Epidermal melanocyte (primary cell): ENCODE results near the gene RELN.

Source experiments
- DNase-seq: peaks from one replicate; pipeline ENCODE4 v3.0.0; 2011; ENCODE audit warnings: low spot score; ENCODE audit not compliant: insufficient read length

The RELN gene

DNA sequence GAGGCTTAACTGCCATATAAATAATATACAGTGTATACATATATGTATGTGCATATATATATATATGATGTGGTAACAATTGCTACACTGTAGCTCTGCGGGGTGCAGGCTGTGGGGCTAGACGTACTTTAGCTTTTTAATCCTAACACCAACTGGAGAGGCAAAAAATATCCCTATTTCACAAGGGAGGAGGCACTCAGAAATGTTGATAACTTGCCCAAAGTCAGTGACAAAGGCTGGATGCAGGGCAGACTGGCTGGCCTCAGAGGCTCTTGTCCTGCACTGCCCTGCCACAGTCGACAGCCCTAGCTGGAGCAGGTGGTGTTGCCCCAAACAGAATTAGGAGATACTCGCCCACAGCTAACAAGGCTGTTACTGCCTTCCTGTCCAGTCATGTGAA lies 1.5 kb upstream of the RELN start:
- DNase-seq, result no peak

DNA sequence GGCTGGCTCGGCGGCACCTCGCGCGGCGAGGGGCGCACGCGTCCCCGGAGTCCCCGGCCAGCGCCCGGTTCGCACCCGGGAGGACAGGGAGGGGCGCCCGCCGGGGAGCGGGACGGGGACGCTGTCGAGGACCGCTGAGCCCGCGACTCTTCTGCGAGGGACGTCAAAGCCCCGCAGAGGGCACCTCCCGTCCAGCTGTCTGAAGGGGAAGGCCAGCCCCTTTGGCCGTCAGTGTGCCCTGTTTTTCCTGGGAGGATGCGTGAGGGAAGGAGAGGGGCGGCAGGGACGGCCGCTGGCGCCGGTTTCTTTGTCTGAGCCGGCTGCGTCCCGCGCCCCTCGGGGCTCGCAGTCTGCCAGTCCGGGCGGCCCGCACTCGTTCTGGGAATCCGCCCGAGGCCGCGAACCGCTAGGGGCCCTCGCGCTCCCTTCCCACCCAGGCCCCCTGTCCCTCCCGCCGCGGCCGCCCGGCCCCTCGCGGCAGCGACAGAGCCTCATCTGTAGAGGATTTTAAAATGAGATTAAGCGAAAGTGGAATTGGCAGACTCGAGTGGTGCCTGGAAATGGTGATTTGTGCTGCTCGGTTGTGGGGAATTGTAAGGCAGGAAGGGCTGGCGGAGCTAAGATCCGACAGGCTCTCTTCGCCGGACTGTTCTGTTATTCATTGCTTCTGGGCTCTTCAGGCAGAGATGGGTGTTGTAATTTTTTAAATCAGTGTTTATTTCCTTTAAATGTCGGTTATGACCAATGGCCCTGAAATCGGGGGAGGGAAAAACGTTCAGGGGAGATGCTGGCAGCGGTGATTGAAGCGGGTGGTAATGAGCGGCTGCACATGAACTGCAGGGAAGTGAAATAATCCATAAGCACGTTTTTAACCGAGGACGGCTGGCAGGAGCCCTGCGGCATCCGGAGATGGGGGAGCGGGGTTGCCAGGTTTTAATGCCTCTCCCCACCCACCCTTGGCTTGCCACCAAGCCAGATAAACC lies 618 bp upstream of the RELN start:
- no peak for DNase-seq

DNA sequence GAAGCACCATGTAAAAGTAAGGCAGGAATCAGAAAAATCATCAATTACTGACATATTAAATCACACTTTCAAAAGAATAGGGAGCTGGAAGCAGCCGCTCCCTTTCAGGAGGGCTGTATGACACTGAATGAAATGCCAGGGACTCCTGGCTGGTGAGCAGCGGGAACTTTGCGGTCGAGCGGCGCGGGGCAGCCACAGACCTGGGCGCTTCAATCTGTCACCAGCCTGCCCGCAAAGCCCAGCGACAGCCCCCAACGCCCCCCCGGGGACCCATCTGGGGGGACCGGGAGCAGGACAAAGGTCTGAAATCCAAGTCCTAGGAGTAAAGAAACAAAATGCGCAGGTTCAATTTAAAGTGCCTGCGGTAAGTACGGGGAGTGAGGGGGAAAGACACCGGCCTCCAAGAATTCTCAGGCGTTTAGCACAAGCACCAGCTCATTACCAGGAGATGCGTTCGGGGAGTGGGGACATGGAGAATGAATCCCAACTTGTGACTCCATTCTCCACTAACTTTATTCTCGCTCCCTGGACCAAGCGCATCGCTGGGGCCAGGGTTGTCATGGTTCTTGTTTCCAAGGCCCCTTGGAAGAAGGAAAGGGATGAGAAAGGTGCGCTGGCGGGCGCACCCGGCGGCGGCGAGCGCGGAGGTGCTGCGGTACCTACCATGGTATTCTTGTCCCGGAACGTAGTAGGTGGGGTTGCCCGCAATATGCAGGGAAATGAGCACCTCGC lies 824 bp downstream of the RELN start:
- no peak for DNase-seq

DNA sequence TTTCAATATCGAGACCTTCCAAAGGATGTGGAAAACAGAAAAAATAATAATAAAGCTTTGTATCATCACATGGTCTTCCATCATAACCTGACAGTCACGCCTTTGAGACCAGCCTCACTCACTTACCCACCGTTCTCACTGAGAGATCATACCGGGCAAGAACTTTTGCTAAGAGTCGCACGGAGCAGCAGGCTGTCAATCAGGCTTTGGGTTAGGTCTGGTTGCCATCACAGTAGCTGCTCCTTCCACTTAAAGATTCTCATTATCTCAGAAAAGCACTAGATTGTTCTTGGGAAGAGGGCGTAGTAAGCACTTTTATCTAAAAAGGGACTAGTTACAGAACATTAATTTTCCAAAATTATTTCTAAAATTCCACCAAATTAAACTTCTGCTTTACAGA lies 2.0 kb downstream of the RELN start:
- no peak for DNase-seq

DNA sequence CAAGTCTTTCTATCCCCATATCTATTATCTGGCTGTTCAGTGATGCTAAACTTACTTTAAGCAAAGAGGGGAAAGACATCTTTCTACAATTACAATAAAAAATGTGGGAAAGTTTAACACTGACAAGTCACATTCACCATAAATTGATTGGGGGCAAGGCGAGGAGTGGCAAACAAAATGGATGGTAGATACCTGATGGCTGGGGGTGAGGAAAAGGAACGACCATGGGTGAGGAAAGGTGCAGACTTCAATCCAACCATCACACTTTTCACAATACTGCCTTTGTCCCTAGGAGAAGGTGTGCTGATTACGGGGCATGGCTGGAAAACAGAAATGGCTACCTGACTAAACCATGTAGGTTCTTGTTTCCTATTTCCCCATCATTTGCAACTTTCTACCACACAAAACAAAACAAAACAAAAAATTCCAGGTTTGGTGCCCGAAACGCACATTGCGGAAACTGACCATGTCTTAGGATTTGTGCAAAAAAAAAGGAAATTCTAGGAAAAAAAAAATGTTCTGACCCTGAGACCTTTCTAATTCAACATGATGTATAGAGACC lies 3.8 kb downstream of the RELN start:
- no peak for DNase-seq

DNA sequence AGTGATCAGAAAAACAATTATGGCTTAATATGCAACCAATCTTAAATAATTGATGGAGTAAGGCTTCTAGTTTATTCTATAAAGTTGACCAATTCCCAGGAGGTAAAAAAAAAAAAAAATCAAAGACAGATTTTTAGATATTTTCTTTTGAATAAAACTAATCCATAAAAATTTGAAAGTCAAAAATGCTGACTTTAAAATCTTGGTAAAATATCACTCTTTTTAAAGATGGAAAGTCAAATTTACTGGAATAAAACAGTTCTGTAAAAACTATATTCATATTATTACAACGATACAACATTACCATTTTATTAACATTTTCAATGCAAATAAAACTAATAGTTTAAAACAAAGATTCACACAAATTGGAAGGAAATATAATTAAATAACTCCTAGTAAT lies 5.4 kb downstream of the RELN start:
- no peak for DNase-seq

DNA sequence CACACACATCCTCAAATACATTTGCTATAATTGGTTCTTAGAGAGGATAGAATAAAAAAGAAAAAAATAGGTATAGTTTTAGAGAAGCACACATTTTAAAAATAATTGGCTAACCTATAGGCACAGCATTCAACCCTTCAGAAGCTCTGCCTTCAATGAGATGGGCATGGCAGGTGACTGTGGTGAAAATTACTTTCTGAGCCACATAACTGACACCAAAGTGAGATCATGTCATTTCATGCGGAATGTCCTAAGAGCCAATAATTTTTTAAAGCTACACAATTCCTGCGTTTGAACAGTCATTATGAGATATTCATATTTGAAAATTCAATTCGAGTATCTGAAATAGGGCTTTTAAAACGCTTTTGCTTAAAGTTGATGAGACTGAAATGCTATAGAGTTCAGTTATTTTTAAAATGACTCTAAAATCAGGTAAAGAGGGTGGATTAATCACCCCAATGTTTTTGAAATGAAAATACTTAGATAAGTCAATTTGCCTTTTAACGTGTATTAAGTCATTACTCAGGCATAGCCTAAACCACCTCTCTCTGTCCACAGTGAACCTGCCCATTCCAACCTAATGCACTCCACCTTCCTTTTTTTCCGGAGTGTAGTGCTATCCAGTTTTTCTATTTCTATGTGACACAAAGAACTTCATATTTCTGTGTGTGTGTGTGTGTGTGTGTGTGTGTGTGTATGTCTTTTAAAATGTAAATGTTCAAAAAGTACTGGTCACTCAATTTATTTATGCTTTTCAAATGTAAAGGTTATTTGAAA lies 6.1 kb downstream of the RELN start:
- no peak for DNase-seq

DNA sequence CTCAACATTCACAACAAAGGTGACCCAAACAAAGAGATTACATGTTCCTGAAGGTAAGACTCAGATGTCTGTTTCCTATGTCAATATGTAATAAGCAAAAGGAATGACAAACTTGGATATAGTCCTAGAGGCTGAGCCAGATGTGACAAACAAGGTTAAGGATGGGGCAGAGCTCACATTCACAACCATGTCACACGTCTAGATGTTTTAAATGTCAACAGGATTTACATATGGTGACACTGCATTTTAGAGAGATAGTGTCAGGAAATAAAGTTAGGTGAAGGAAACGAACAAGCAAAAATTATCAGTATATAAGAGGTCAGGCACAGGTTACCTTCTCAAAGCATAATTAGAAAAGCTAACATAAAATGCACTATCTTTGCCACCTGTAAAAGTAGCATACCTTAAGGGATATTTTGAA lies 8.4 kb downstream of the RELN start:
- DNase-seq, result no peak

DNA sequence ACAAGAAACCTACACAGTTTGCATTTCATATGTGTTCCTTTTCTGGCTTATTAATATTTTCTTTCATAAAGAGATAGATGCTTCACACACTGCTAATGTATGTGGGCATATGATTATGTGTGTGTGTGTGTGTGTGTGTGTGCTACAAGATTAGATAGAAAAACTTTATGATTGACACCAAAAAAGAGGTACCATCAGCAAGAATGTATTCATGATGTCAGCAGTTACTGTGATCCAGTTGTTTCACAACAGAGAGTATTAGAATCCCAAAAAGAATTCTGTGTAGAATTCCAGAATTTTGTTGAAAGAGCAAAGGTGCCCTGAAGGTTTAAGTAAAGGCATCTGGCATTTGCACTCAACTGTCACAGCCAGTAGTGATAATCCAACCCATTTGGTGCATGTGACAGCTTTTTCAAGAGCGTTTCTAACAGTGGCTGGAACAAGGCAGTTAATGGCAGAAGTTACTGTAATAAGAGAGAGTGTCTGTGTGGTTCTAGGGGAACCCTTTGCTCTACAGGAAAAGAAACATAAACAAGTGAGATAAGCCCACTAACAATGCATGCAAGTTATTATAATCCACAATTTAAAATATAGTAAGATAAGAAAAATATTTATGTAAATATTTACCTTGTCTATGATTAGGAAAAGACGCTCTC lies 16.6 kb downstream of the RELN start:
- no peak for DNase-seq

DNA sequence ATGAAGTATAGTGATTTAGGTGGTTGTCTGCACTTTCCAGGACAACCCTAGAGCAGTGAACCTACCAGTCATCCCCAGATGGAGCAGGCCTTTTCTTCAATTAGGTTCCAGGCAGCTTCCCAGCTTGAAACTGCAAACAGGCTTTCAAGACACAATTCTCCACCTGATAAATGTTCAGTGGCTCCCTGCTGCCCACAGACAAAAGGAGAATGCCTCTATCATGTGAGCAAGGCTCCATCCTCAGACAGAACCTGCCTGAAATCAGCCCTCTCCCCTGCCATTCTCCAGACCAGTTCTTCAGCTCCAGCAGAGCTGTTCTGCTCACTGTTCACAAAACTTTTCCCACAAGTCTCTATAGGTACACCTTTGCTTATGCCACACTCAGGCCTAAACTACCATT lies 22.1 kb downstream of the RELN start:
- DNase-seq, result no peak

DNA sequence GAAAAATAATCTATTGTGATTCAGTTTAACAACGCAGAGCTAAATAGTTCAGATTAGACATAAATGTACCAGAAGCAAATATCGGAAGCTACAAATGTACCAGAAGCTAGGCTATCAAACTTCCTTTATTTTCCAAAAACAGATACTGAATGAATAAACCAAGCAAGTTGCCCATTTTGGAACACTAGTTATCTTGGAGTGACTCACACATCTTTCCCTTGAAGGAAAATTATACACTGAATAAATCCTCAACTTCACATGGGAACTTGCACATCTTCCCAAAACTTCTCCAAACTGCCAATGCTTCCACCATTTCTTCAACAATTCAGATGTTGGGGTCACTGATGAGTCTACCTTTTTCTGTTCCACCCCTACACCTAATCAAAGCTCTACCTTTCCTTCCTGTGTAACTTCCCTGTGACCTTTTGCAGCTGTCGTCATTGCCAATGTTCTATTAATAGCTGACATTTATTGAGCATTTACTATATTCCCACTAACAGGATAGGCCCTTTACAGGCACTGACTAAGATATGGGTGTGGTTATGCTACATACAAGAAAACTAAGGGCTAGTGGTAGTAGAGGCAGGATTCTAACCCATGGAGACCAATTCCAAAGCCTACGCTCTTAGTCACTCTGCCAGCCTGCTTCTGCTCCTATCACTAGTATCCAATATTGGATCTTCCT lies 22.7 kb downstream of the RELN start:
- DNase-seq, result no peak

DNA sequence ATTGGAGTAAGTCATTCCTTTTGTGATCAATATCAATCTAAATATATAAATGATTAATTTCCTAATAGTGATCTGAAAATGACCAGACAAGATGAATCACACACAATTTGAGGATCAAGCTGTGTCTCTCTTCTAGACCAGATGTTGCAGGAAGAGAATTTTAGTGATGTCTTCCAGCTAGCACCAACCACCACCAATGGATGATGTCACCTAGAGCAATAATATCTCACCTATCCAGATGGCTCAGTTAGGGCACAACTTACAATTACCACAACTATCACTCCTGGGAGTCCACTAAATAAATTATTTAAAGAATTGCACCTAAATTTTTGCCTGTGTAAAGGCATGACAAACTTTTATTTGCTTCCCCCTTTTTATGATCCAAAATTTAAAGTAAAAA lies 25.2 kb downstream of the RELN start:
- DNase-seq, result no peak

DNA sequence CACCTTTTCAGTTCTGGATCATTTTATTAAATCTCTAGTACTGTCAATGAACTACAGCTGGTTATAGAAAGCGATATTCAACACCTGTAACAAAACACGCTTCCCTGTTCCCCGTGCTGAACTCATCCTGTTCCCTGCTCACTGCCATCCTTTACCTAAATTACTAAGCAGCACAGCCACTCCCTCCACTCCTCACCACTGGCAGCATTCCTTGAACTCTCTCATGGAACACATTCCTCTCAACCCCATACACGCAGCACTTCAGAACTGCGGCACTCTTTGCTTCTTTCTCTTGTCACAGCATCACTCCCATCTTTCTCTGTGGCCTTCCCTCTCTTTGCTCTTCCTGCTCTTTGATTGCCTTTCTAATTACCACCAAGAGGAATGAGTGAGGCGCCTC lies 27.4 kb downstream of the RELN start:
- DNase-seq, result no peak

DNA sequence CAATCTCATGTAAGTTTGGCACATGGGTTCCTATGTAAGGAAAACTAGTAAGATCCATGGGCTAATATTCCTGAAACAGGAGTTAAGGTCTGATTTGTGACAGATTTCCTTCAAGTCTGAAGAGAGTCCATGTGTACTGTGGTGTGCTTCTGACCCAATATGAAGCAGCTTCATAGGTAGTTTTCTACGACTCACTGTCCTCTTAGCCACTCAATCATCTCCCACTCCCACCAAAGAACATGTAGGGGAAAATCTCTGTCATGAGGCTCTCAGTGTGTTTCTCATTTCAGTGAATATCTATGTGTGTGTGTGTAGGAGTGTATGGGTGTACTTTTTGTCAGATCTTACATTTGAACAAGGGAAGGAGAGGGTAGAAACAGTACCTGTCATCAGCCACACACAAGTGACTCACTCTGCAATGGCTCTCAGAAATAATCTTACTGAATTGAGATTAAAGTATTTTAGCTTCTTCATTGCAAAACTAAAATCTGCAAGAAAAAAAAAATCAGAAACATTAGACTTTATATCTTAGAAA lies 31.1 kb downstream of the RELN start:
- DNase-seq, result no peak

DNA sequence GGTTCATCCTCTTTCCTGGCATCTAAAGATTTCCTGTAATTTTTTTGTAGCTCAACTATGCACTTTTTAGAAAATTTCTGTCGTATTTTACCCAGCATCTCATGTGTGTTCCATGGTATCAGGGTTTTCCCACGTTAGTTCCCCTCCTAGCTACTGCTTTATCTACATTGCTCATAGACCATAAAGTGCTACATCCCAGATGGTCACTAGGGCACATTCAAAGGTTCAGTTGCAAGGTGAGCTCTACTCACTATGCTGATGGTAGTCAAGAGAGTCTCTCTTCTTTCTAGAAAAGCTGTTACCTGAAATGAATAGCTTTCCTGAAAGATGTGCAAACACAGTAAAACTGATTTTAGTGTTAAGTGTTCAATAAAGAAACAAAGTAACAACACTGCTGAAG lies 33.5 kb downstream of the RELN start:
- DNase-seq, result no peak

DNA sequence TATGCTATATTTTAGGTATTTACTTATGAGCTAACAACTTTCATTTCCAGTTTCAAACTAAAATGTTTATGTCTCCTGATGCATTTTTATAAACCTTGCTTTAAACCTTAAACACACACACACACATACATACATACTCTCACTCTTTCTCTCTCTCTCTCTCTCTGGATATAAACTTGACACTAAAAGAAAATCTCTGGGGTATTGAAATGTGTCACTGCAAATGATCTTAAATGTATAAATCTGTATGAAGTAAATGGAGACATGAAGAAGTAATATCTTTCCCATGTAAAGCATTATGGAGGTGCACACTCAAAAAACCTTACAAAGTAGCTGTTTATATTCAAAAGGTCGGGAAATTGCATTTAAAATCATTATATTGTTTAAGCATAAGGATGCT lies 37.0 kb downstream of the RELN start:
- no peak for DNase-seq

DNA sequence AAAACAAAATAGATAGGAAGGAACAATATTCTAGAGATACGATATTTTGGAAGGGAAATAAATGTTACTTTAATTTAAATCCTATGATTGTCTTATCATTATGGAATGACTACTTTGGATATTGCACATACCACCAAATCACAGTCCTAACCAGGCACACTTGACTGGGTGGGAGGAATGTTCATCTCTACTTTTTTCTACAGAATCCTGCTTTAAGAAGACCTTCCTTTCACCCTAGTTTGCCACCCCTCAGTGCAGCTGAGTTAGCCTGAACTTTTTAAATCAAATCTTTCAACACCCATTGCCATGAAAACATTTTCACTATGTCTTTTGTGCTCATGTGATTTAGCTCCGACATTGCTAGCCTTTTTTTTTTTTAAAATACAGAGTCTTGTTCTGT lies 38.1 kb downstream of the RELN start:
- DNase-seq, result no peak

DNA sequence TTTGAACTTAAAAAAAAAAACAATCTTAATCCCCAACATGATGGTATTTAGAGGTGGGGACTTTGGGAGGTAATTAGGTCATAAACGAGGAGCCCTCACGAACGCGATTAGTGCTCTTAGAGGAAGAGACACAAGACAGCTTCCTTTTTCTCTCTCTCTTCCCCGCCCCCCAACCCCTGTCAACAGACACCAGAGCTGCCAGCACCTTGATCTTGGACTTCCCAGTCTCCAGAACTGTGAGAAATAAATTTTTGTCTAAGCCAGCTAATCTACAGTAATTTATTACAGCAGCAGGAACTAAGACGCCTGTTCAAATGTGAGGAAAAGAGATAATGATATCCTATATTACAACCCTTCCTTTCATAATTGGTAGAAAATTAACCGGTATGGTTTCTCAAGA lies 40.1 kb downstream of the RELN start:
- no peak for DNase-seq

DNA sequence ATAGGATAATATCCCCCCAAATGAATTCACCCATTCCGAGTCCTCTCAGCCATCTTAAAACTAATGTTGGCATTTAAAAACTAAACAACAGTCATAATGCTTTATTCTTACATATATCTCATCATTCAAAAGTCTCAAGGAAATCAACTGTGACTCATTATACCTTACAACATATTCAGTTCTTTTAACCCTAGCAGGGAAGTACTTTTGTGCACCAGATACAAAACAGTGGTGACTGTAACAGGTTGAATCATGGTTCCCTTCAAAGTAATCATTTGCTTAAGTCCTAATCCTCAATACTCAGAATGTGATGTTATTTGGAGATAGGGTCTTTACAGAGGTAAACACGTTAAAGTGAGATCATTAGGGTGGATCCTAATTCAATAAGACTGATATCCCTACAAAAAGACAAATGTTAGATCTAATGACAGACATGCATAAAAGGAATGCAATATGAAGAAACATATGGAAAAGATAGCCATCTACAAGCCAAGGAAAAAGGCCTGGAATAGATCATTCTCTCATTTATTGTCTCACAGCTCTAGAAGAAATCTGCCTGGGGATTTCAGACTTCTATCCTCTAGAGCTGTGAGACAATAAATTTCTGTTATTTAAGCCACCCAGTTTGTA lies 42.3 kb downstream of the RELN start:
- no peak for DNase-seq
